Fibroblast of lung (primary cell): ENCODE results near the gene ICAM3.

ENCODE experiments used
- CTCF ChIP-seq, 2 donors: IDR thresholded peaks in 1 of 2; conservative IDR thresholded peaks in 1 of 2; 1 replicate in 1 of 2; 2 replicates in 1 of 2; pipeline ENCODE4 v1.5.1; 2011 to 2012; ENCODE audit warnings: low read length in 2 of 2, control low read depth in 1 of 2, inconsistent platforms in 1 of 2, low read depth in 1 of 2, mild to moderate bottlenecking in 1 of 2
- EZH2 ChIP-seq: IDR thresholded peaks from 2 replicates; pipeline ENCODE4 v1.5.1; 2012; ENCODE audit warnings: low read length, control low read depth, mild to moderate bottlenecking; ENCODE audit errors: missing control alignments

- TF ChIP-seq CTCF (conservative IDR thresholded peaks at IDR 0.05 in 1 of 2, IDR thresholded peaks at IDR 0.05 in 1 of 2; ENCODE audit: low read depth in 1 of 2, low read length in 2 of 2) (no peak), EZH2 (no peak)
Measured at GRCh38 chr19:10334588-10335351, 4.7 kb downstream of the ICAM3 start.
